PC-9 (cell line): Measurements from ENCODE around the gene SLC6A19. TPM values are rescaled to one million over a fixed set of nuclear protein-coding genes. Genes with fewer than 3 reads are reported as not detected.

Experiments used
- BruUV-seq: library from RNA; stranded (reverse); fragments of 400-500 nt; replicated peaks from 2 replicates; lab custom pipeline; 2021; lab: Mats Ljungman, UMichigan
- CTCF ChIA-PET: fragments of 300-600 bp; sonication (Branson Sonifier 250); formaldehyde crosslinking; loops from one replicate; lab custom pipeline; 2022; ENCODE audit warnings: antibody characterized with exemption; lab: Charles Lee
- POLR2A ChIA-PET: fragments of 300-600 bp; sonication (Branson Sonifier 250); formaldehyde crosslinking; loops from one replicate; lab custom pipeline; 2022; ENCODE audit warnings: antibody characterized with exemption; ENCODE audit not compliant: unreplicated experiment; lab: Charles Lee
- DNase-seq, 2 experiments: peaks; one replicate each; pipeline versions ENCODE4 v3.0.0 to v3.0.0-alpha.2; 2015 to 2022; ENCODE audit warnings: mixed read lengths in 1 of 2
- H2AFZ ChIP-seq: fragments of 200-600 bp; sonication (generic); 2 replicates; pipeline ENCODE4 v1.8.1; 2017; ENCODE audit warnings: antibody characterized with exemption
- H3F3A ChIP-seq: fragments of 200-600 bp; sonication (generic); 2 replicates; pipeline ENCODE4 v1.8.1; 2017; ENCODE audit warnings: antibody characterized with exemption, mild to moderate bottlenecking, low read depth; ENCODE audit not compliant: insufficient read depth
- H3K27ac ChIP-seq: fragments of 200-600 bp; sonication (generic); 2 replicates; pipeline ENCODE4 v1.6.1; 2016; ENCODE audit warnings: mixed run types
- H3K27me3 ChIP-seq: fragments of 200-600 bp; sonication (generic); 2 replicates; pipeline ENCODE4 v1.6.1; 2016; ENCODE audit warnings: low read depth, mixed run types; ENCODE audit not compliant: insufficient read depth
- H3K36me3 ChIP-seq: fragments of 200-600 bp; sonication (generic); 2 replicates; pipeline ENCODE4 v1.6.1; 2016; ENCODE audit warnings: low read depth, mixed run types
- H3K4me1 ChIP-seq: fragments of 200-600 bp; sonication (generic); replicated peaks from 2 replicates; pipeline ENCODE4 v1.6.1; 2016; ENCODE audit warnings: mixed run types; ENCODE audit not compliant: insufficient read depth
- H3K4me2 ChIP-seq: fragments of 200-600 bp; sonication (generic); 2 replicates; pipeline ENCODE4 v1.6.1; 2017; ENCODE audit warnings: mixed run types
- H3K4me3 ChIP-seq: fragments of 200-600 bp; sonication (generic); 2 replicates; pipeline ENCODE4 v1.6.1; 2016; ENCODE audit warnings: mixed run types
- H3K79me2 ChIP-seq: fragments of 200-600 bp; sonication (generic); 2 replicates; pipeline ENCODE4 v1.6.1; 2017; ENCODE audit warnings: low read depth, mixed run types
- H3K9me2 ChIP-seq: fragments of 200-600 bp; sonication (generic); 2 replicates; pipeline ENCODE4 v1.8.1; 2017; ENCODE audit warnings: mild to moderate bottlenecking; ENCODE audit not compliant: insufficient read depth
- H3K9me3 ChIP-seq: fragments of 200-600 bp; sonication (generic); 2 replicates; pipeline ENCODE4 v1.8.1; 2016; ENCODE audit warnings: low read depth; ENCODE audit not compliant: insufficient read depth
- H4K20me1 ChIP-seq: fragments of 200-600 bp; sonication (generic); 2 replicates; pipeline ENCODE4 v1.8.1; 2017; ENCODE audit not compliant: insufficient read depth
- CTCF ChIP-seq: fragments of 200-600 bp; sonication (generic); conservative IDR thresholded peaks from 2 replicates; pipeline ENCODE4 v1.6.1; 2017; ENCODE audit warnings: mixed run types, antibody characterized with exemption, mild to moderate bottlenecking, moderate library complexity
- EZH2 ChIP-seq: fragments of 200-600 bp; sonication (generic); IDR thresholded peaks from 2 replicates; pipeline ENCODE4 v1.8.0; 2017; ENCODE audit warnings: antibody characterized with exemption, low read depth
- intact Hi-C: fragments of 100-400 bp; cut with micrococcal nuclease; formaldehyde crosslinking; loops from one replicate; pipeline ENCODE4 v1.10.0; 2022; ENCODE audit not compliant: unreplicated experiment
- total RNA-seq: library from RNA; stranded (reverse); gene quantifications from 2 replicates; pipeline ENCODE4 v1.2.3, GENCODE V29; 2021

Gene SLC6A19
- total RNA-seq, 1 experiment from 2014 or later, result not detected

- no peak overlapping the region for H3K27ac ChIP-seq
- DNase-seq, result no peak
- intact Hi-C loops, result no loop called here
- BruUV-seq, result no TSS peak
- no peak overlapping the region for H2AFZ ChIP-seq
- H3K79me2 ChIP-seq, result no peaks in the 10 kb centered on the region
- ChIA-PET POLR2A (no interaction called here), CTCF (interaction anchor here (1.2 kb wide), 1 partner anchor 40 kb away, joined by 5 read pairs; no protein-coding TSS in a partner anchor)
- no peaks in the 10 kb centered on the region for H3K9me3 ChIP-seq
- peaks cover 42% of the 10 kb centered on the region for H3K27me3 ChIP-seq
- H3F3A ChIP-seq, result peaks cover 12% of the 10 kb centered on the region; the same call in 1 of the 2 replicates
- H4K20me1 ChIP-seq, result peaks cover 4% of the 10 kb centered on the region; the same call in 1 of the 2 replicates
- H3K9me2 ChIP-seq, result no peaks in the 10 kb centered on the region
- peaks cover 8% of the 10 kb centered on the region; the same call in 1 of the 2 replicates for H3K4me1 ChIP-seq
- H3K4me3 ChIP-seq, result no peak overlapping the region
- TF ChIP-seq CTCF, result no peak
- TF ChIP-seq EZH2, result no peak
- H3K4me2 ChIP-seq, result no peak overlapping the region
- no peaks in the 10 kb centered on the region for H3K36me3 ChIP-seq
Observed at GRCh38 chr5:1153428-1153827, 48.0 kb upstream of the SLC6A19 start.

GRCh38 chr5:1155191-1156032 lies 46.0 kb upstream of the SLC6A19 start:
- Histone ChIP-seq H2AFZ (no peak overlapping the region), H3F3A (peaks cover 15% of the 10 kb centered on the region; the same call in 1 of the 2 replicates), H3K4me2 (no peak overlapping the region), H3K9me2 (no peaks in the 10 kb centered on the region), H3K9me3 (no peaks in the 10 kb centered on the region), H3K4me3 (no peak overlapping the region), H4K20me1 (peaks cover 4% of the 10 kb centered on the region; the same call in 1 of the 2 replicates), H3K36me3 (no peaks in the 10 kb centered on the region), H3K4me1 (peaks cover 8% of the 10 kb centered on the region; the same call in 1 of the 2 replicates), H3K27ac (no peak overlapping the region), H3K79me2 (no peaks in the 10 kb centered on the region), H3K27me3 (peaks cover 39% of the 10 kb centered on the region)
- intact Hi-C loops, result no loop called here
- POLR2A ChIA-PET, result no interaction called here
- no peak for TF ChIP-seq CTCF
- TF ChIP-seq EZH2, result no peak
- BruUV-seq, result no TSS peak
- no peak for DNase-seq
- CTCF ChIA-PET, result no interaction called here

- DNase-seq, result no peak
- Histone ChIP-seq H3K27ac (no peak overlapping the region), H3K9me3 (no peaks in the 10 kb centered on the region), H3K36me3 (no peaks in the 10 kb centered on the region), H3K9me2 (no peaks in the 10 kb centered on the region), H3K4me2 (no peak overlapping the region), H3K27me3 (peaks cover 31% of the 10 kb centered on the region), H4K20me1 (peaks cover 4% of the 10 kb centered on the region; the same call in 1 of the 2 replicates), H3F3A (peaks cover 15% of the 10 kb centered on the region; the same call in 1 of the 2 replicates), H3K4me3 (no peak overlapping the region), H2AFZ (no peak overlapping the region), H3K4me1 (peaks cover 10% of the 10 kb centered on the region), H3K79me2 (no peaks in the 10 kb centered on the region)
- ChIA-PET CTCF (no interaction called here), POLR2A (no interaction called here)
- TF ChIP-seq CTCF (no peak), EZH2 (no peak)
- intact Hi-C loops, result no loop called here
- no TSS peak for BruUV-seq
Observed at GRCh38 chr5:1156033-1156753, 45.2 kb upstream of the SLC6A19 start.
